ENCODE measurements around the gene ADCY6. TPM values are rescaled to one million over a fixed set of nuclear protein-coding genes. Genes with fewer than 3 reads are reported as not detected.
"Not testable (repeated sequence)": the region's sequence is repeated elsewhere in the genome, so short reads cannot be mapped to it uniquely, and the experiment has no call there.

ADCY6 gene
- total RNA-seq, 1 donor from 2014 or later, result 52.1 TPM

DNA sequence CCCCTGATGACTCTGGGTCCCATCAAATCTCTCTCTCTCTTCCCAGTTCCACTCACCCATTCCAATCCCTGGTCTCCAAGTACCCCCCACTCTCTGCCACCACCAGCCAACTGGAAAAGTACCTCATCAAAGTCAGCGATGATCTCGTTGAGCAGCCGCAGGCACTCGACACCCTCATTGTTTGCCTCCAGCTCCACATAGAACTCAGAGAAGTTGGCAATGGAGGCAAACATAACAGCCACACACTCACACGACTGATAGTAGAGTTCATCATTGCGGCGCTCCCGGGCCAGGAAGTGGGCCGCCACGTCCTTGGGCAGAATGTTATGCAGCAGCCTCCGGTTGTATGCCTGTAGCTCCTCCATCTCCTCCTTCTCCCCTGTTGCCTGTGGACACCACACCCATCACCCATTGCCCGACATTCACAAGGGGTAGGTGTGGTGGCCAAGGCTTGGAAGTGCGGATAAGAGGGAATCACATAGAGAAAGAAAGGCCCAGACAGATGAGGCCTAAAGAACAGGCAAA lies 17.2 kb downstream of the ADCY6 start:
- intact Hi-C loops (cut with DNase I), result no loop called here
- DNase-seq (no peak), ATAC-seq (ENCODE audit: poor library complexity) (no peak)

DNA sequence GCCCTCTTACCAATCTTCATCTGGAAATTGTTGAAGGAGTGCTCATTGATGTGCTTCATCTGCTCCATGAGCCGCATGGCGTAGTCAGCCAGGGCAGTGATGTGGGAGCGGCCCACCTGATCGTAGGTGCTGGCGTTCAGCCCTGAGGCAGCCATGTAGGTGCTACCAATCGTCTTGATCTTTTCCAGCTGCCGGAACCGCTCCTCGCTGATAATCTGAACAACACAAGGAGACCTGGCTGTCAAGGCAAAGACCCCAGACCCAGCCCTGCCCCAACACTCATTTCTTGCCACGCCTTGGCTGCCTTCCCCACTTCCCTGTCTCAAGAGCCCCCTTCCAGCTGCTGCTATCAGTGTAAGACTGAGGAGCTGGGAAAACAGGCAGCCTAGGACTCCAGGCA lies 18.1 kb downstream of the ADCY6 start:
- DNase-seq (no peak), ATAC-seq (ENCODE audit: poor library complexity) (no peak)
- intact Hi-C loops (cut with DNase I), result no loop called here

DNA sequence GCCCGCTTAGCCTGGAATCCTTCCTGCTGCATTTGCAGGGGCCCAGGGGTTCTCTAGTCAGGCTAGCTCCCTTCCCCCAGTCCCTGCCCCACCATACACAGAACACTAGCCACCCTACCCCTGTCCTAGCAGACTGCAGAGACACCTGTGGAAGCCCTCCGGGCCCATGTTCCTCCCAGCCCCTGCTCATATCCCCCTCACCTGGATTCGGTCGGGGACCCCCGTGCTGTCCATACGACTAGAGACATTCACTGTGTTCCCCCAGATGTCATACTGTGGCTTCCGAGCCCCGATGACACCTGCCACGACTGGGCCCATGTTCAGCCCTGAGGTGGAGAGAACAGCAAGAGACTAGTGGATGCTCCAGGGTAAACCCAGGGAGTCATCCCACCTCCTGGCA lies 20.2 kb downstream of the ADCY6 start:
- intact Hi-C loops (cut with DNase I), result no loop called here
- DNase-seq (no peak), ATAC-seq (ENCODE audit: poor library complexity) (no peak)

DNA sequence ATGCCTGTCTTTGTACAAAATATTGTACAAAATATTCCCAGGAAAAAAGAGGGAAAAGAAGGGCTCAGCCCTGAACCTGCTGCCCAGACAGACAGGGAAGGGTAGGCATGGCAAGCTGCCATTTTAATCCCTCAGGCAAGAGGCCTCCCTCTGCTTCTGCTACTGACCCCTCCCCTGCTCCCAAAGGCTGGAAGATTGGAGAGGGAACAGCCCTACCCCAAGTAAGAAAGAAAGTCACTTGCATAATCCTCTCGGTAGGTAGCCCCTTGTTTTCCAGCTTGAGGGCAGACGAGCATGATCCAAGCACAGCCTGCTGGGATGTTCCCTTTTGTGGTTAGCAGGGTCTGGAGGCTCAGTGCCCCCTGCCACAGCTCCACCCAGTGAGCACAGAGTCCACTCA lies 20.7 kb downstream of the ADCY6 start:
- ATAC-seq (ENCODE audit: poor library complexity), result no peak
- intact Hi-C loops (cut with DNase I), result no loop called here
- DNase-seq, result no peak

DNA sequence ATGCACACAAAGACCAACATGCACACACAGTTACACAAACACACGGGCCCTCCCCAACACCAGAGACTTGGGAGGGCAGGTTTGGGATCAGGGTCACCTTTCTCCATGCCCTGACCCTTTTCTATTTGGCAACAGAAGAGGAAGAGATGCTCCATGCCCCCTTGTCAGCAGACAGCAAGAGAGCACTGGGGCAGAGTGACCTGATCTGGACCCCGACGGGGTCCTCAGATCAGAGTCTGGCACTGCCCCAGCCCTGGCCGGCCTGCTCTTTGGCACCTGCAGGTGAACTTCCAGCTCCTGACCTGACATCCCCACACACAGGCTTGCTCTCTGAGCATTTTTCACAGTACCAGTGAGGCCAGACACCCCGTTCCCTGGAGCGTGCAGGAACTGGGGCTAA lies 21.4 kb downstream of the ADCY6 start:
- no peak for DNase-seq
- intact Hi-C loops (cut with DNase I), result no loop called here
- peak; percentile 2 for ATAC-seq (ENCODE audit: poor library complexity)

DNA sequence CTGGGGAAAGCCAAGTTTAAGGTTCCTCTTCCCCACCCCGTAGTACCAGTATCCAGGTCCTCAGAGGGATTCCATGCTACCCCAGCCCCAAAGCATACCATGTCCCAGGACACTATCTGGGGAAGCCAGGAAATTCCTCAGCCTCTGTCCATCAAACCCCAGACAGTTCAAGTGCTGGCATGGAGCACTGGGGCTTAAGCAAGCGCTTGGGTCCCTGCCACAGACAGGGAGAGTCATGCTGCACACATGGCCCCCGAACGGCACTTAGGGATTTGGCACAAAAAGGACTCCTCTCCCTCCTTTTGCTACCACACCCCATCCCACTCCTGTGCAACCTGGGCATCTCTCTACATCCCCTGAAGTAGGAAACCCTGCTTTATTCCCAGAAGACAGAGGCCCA lies 21.8 kb downstream of the ADCY6 start:
- ATAC-seq (ENCODE audit: poor library complexity) (peak; percentile 91), DNase-seq (peak; percentile 77)

DNA sequence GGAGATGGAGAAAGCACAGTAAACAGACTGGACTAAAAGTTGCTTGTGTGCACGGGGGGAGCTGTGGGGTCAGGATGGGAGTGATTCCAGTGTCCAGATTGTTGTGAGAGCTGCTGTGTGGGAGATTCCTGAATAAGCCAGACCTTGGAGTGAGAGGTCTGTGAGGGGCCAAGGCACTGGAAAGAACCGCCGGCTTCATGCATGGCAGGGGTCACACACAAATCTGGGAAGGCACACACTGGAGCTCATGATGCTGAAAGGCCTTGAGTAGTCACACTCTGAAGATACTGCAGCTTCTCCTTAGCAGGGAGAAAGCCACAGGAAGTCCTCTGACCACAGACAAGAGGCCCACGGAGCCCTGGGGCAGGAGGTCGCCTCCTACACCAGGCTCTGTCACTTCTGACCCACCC lies 23.1 kb downstream of the ADCY6 start:
- intact Hi-C loops (cut with DNase I), result no loop called here
- ATAC-seq (ENCODE audit: poor library complexity) (no peak), DNase-seq (peak; percentile 21)

More for the DNA sequence above, 21.8 kb downstream of the ADCY6 start:
- intact Hi-C loops (cut with DNase I), result no loop called here

DNA sequence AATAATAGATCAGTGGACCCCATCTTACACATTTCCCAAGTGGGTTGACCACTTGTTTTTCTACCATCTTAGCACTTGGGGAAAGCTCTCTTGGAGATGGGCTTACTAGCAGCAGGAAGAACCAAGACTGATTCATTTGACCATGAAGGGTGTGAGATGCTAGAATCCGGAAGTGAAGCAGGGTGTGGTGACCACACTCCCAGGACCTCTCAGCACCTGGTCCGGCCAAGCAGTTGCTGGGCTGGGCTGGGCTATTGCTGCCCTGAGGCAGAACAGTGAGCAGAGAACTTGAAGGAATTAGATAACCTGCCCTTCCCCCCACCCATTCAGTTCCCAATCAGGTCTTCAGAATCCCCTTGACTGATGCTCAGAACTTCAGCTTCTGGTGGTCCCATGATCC lies 24.4 kb downstream of the ADCY6 start:
- ATAC-seq (ENCODE audit: poor library complexity), result no peak
- no peak for DNase-seq
- intact Hi-C loops (cut with DNase I), result no loop called here

DNA sequence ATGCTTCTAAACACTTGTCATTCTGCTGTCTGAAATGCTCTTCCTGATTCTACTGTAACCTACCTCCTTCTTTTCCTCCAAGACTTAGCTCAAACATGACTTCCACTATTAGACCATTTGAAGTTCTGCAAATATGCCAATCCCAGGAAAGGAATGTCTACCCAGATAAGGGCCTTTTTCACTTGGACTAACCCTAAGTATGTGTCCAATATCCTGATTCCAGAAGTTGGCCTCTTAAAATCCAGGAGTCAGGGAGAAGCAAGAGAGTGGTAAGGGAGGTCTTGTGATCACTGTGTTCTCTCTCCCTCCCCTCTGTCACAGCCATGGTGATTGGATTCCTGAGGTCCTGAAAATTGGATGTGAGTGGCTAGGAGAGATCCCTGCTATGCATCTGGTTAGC lies 30.2 kb downstream of the ADCY6 start:
- intact Hi-C loops (cut with DNase I), result no loop called here
- ATAC-seq (ENCODE audit: poor library complexity) (no peak), DNase-seq (no peak)

DNA sequence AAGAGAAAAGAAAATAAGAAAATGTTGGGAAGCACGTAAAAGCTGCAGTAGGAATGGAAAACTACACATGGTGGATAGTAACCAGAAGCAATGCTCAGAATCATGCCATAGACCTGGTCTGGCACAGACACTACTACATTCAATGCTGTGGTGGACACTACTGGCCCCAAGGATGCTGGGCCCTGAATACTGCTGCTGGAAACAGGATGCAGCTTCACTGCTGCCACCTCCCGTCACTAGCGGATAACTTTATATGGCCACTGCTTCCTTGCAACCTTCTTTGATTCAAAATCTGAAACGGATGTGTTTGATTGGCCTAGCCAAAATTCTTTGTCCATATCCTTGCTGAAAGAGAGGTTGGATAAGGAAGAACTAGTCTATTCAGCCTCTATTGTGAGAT lies 30.7 kb downstream of the ADCY6 start:
- intact Hi-C loops (cut with DNase I), result no loop called here
- ATAC-seq (ENCODE audit: poor library complexity) (no peak), DNase-seq (no peak)

DNA sequence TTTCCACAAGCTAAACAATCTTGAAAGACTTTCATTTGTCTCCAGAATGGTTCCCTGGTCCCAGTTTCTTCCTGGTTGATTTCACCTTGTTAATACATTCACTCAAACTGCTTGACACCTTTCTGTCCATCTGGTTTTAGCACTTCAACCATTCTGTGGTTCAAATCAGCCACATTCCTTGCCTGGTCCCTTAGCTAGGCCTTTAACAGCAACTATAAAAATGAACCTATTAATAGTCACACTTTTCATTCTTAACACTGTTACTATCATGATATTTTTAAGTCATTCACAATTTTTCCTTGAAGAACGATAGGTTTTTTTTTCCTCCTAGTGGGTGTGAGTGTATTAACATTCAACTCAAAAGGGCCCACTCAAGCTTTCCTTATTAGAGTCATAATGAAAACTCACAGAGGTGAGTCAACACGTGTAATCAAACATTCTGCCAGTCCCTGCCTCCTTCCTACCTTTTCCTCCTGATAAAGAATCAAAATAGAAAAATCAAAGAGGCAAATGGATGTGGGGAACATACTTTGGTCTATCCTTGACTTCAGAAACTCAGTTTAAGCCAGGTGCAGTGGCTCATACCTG lies 38.0 kb downstream of the ADCY6 start:
- DNase-seq (no peak), ATAC-seq (ENCODE audit: poor library complexity) (no peak)
- intact Hi-C loops (cut with DNase I), result no loop called here

DNA sequence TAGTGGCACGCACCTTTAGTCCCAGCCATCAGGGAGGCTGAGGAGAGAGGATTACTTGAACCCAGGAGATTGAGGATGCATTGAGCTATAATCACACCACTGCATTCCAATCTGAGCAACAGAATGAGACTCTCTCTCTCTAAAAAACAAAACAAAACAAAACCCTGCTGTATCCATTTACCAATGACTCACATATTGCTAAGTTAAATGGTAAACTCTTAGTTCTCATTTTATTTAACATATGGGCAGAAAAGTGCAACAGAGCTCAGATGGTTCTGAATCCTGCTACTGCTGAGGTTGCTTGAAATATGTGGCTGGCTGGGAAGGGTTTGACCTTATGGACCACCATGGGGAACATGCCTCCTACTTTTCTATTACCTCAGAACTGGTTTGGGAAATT lies 38.7 kb downstream of the ADCY6 start:
- no peak for DNase-seq
- ATAC-seq (ENCODE audit: poor library complexity), result no peak
- intact Hi-C loops (cut with DNase I), result no loop called here

DNA sequence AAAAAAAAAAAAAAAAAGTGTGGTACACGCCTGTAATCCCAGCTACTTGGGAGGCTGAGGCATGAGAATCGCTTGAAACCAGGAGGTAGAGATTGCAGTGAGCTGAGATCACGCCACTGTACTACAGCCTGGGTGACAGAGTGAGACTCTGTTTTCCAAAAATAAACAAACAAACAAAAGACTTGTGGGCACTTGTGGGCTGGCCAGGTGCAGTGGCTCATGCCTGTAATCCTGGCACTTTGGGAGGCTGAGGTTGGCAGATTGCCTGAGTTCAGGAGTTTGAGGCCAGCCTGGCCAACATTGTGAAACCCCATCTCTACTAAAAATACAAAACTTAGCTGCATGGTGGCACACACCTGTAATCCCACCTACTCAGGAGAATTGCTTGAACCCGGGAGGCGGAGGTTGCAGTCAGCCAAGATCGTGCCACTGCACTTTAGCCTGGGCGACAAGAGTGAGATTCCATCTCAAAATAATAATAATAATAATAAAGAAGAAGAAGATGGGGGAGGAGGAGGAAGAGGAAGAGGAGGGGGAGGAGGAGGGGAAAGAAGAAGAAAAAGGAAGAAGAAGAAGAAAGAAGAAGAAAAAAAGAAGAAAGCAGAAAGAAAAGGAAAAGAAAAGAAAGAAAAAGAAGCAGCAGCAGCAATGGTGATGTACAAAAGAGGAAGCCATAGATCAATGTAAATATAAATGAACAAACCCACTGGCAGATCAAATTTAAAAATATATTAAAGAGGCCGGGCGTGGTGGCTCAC lies 44.5 kb downstream of the ADCY6 start:
- ATAC-seq (ENCODE audit: poor library complexity), result no peak
- intact Hi-C loops (cut with DNase I), result no loop called here
- DNase-seq, result no peak

DNA sequence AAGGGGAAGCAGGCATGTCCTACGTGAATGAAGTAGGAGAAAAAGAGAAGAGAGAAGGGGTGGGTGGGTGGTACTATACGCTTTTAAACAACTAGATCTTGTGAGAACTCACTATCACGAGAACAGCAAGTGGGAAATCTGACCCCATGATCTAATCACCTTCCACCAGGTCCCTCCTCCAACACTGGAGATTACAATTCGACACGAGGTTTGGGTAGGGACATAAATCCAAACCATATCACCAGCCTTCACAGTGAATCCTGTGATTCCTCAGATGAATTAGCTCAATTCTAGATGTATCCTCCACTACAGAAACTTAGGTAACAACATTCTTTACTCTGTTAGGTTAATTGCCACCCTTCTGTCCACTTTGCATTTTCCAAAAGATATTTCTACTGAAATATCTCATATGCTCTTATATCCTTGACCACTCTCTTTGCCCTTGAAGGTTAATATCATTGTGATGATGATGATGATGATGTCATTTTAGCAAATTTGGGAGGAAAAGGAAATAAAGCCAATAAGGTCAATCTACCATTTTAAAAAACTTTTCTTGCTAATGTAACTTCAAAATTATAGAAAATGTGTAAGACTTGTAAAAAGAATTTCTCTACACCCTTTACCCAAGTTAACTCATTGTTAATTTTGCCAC lies 49.1 kb downstream of the ADCY6 start:
- DNase-seq (no peak), ATAC-seq (ENCODE audit: poor library complexity) (no peak)
- intact Hi-C loops (cut with DNase I), result no loop called here

DNA sequence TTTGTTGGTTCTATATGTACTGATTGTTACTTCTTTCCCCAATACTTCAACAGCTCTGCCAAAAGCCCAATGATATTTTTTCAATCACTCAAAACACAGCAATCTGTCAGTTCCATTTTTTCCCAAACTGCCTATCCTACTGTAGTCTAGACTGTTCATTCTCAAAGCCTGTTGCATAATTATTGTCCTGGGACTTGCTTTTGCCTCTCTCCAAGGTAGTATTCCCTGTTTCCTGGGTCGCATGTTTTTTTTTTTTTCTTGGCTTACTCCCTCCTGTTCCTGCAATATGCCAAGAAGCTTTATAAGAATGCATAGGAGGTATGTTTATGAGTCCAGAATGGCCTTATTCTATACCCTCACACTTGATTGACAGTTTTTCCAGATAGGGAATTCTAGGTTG lies 52.4 kb downstream of the ADCY6 start:
- intact Hi-C loops (cut with DNase I), result no loop called here
- ATAC-seq (ENCODE audit: poor library complexity), result no peak
- DNase-seq, result no peak

DNA sequence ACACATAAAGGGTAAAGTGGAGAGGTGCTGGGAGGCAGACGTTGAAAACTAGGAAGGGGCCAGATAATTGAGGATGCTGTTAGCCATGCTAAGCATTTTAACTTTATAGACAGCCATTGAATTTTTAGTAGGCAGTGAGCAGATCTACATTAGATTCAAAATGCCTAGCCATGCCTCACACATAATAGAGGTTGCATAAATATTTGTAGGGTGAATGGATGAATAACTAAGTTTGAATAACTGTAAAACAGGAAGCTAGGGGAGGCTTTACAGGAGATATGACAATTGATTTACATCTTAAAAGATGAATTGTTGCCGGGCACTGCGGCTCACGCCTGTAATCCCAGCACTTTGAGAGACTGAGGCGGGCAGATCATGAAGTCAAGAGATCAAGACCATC lies 60.1 kb downstream of the ADCY6 start:
- intact Hi-C loops (cut with DNase I), result no loop called here
- ATAC-seq (ENCODE audit: poor library complexity) (no peak), DNase-seq (no peak)

DNA sequence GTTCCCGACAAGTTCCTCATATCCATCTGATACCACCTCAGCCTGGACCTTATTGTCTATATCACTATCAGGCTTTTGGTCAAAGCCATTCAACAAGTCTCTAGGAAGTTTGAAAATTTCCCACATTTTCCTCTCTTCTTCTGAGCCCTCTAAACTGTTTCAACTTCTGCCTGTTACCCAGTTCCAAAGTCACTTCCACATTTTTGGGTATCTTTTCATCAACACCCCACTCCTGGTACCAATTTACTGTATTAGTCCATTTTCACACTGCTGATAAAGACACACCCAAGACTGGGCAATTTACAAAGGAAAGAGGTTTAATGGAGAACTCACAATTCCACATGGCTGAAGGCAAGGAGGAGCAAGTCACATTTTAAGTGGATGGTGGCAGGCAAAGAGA lies 68.2 kb downstream of the ADCY6 start:
- DNase-seq; intact Hi-C loops (cut with DNase I); ATAC-seq (ENCODE audit: poor library complexity): not testable (repeated sequence)

DNA sequence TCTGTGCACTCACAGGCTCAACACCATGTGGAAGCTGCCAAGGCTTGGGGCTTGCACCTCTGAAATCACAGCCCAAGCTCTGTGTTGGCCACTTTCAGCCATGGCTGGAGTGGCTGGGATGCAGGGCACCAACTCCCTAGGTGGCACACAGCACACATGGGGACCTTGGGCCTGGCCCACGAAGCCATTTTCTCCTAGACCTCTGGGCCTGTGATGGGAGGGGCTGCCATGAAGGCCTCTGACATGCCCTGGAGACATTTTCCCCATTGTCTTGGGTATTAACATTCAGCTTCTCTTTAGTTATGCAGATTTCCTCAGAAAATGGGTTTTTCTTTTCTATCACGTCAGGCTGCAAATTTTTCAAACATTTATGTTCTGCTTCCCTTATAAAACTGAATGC lies 68.7 kb downstream of the ADCY6 start:
- intact Hi-C loops (cut with DNase I); ATAC-seq (ENCODE audit: poor library complexity); DNase-seq: not testable (repeated sequence)

DNA sequence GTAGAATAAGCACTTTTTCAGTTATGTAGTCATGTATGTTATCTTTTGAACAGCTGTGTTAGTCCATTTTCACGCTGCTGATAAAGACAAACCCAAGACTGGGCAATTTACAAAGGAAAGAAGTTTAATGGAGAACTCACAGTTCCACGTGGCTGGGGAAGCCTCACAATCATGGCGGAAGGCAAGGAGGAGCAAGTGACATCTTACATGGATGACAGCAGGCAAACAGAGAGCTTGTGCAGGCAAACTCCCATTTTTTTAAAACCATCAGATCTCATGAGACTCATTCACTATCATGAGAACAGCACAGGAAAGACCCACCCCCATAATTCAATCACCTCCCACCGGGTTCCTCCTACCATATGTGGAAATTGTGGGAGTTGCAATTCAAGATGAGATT lies 69.9 kb downstream of the ADCY6 start:
- ATAC-seq (ENCODE audit: poor library complexity); intact Hi-C loops (cut with DNase I); DNase-seq: not testable (repeated sequence)

DNA sequence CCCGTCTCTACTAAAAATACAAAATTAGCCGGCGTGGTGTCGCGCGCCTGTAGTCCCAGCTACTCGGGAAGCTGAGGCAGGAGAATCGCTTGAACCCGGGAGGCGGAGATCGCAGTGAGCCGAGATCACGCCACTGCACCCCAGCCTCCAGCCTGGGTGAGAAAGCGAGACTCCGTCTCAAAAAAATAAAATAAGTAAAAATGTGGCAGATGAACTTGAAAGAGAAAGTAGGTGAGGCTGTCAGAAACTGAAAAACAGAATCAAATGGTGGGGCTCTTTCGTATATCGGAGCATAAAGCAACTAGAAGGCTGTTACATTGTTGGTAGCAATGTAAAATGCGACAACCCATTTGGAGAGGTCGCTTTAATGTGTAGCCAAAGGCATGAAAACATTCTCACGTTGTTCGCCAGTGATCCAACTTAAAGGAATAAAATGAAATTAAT lies 71.6 kb downstream of the ADCY6 start:
- intact Hi-C loops (cut with DNase I), result no loop called here
- DNase-seq, result no peak
- ATAC-seq (ENCODE audit: poor library complexity), result no peak

Measured in Right ventricle myocardium superior (tissue), 1 donor.